Measurements from ENCODE around the gene NPFFR2. TPM values are rescaled to one million over a fixed set of nuclear protein-coding genes. Genes with fewer than 3 reads are reported as not detected.

NPFFR2 gene
- total and polyA plus RNA-seq, 2 of the 13 experiments (the other 11 are each of a cell fraction or from before 2014, with no cell fraction given): not detected

DNA sequence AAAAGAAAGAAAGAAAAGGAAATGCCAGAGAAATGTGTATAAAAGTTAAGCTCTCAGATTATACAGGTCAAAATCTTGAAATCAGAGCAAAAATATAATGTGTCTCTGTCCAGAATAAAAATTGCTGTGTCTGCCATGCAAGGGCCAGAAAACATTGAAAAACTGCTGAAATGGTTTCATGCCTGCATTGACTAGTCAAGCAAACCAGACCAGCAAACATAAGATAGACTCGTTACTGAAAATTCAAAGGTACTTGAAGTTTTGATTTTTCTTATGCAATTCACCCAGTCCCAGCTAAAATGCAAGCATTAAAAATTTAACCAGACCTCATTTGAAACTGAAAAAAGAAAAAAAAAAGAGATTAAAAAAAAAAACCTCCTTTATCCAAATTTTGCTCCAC, 37.2 kb upstream of the NPFFR2 start (continued):
- TF ChIP-seq, protein P1, sequence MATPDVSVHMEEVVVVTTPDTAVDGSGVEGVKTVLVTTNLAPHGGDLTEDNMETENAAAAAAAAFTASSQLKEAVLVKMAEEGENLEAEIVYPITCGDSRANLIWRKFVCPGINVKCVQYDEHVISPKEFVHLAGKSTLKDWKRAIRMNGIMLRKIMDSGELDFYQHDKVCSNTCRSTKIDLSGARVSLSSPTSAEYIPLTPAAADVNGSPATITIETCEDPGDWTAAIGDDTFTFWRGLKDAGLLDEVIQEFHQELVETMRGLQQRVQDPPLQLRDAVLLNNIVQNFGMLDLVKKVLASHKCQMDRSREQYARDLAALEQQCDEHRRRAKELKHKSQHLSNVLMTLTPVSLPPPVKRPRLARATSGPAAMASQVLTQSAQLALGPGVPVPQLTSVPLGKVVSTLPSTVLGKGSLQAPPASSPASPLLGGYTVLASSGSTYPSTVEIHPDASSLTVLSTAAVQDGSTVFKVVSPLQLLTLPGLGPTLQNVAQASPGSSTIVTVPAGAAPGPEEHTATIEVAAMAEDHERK (CRISPR knock-in tag; IDR thresholded peaks at IDR 0.05; ENCODE audit: low read depth): no peak
- TF ChIP-seq ZNF256 (CRISPR knock-in tag; conservative IDR thresholded peaks at IDR 0.05) (no peak), ZNF34 (CRISPR knock-in tag; IDR thresholded peaks at IDR 0.05; ENCODE audit: borderline replicate concordance) (no peak), ATM (IDR thresholded peaks at IDR 0.05; ENCODE audit: borderline replicate concordance) (no peak), CBX5 (CRISPR knock-in tag; IDR thresholded peaks at IDR 0.05; ENCODE audit: borderline replicate concordance) (no peak)

DNA sequence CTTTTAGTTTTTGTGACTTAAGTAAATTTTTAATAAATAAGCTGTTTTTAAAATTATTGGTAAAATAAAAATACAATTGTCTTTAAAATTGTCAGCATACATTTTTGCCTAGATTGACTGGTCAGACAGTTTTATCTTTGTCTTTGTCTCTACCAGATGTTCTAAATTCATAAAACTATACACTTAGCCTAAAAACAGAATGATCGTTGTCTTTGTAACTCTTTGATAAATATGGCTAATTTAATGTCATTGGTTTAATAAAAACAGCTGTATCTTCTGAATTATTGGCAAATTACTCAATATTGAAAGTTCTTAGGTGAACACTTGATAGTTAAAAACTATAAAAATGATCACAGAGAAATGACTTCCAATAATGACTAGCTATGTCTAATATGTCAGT, 36.5 kb upstream of the NPFFR2 start:
- no peaks in the 10 kb centered on the region for H3K36me3 ChIP-seq (replicated peaks in 1 of 2; ENCODE audit: control insufficient read depth in 1 of 2, insufficient read depth in 2 of 2, low read length in 2 of 2)
- no peak overlapping the region for H2AFZ ChIP-seq (ENCODE audit: low read length)
- intact Hi-C loops (cut with micrococcal nuclease; ENCODE audit: unreplicated experiment) (no loop called here), in situ Hi-C loops (cut with HindIII; ENCODE audit: extremely low pct_ligation_motif_present, low pct_unique_long_range_greater_than_20kb) (no loop called here)
- no peaks in the 10 kb centered on the region for H3K79me2 ChIP-seq (ENCODE audit: insufficient read depth, low read length)
- ATAC-seq (no peak), FAIRE-seq (no peak), DNase-seq (ENCODE audit: low spot score) (no peak)
- no peak overlapping the region for H3K4me3 ChIP-seq (replicated peaks in 1 of 3; ENCODE audit: insufficient read depth in 1 of 3, low read depth in 2 of 3, low read length in 3 of 3)
- H3K9me3 ChIP-seq (ENCODE audit: low read length): peaks cover 49% of the 10 kb centered on the region
- no peak overlapping the region for H3K27ac ChIP-seq (ENCODE audit: extremely low read length, insufficient read depth, low read length)
- CTCF ChIA-PET (ENCODE audit: low intra/inter-chr PET ratio, low total read pairs): no interaction called here
- H3K4me1 ChIP-seq (ENCODE audit: insufficient read depth, low read length): no peaks in the 10 kb centered on the region
- no peak overlapping the region for H3K9ac ChIP-seq (ENCODE audit: insufficient read depth, low read depth, low read length)
- no peaks in the 10 kb centered on the region for H3K27me3 ChIP-seq (ENCODE audit: control insufficient read depth in 1 of 2, insufficient read depth in 2 of 2, low read length in 2 of 2)
- BruUV-seq (replicated peaks): no TSS peak
- H4K20me1 ChIP-seq (ENCODE audit: insufficient read depth, low read length): no peaks in the 10 kb centered on the region
- no peak overlapping the region for H3K4me2 ChIP-seq (ENCODE audit: low read depth, low read length)
- POLR2A ChIA-PET: no interaction called here
- 0% methylated on average over 1 of the region's 1 CpG for WGBS (ENCODE audit: low lambda C conversion rate)
- no peak for TF ChIP-seq PITX1 (CRISPR knock-in tag; IDR thresholded peaks at IDR 0.05)
- TF ChIP-seq ZNF614 (CRISPR knock-in tag; IDR thresholded peaks at IDR 0.05; ENCODE audit: borderline replicate concordance): no peak
- TF ChIP-seq RBAK (CRISPR knock-in tag; IDR thresholded peaks at IDR 0.05): no peak
- no peak for TF ChIP-seq ZNF619 (CRISPR knock-in tag; IDR thresholded peaks at IDR 0.05)
- TF ChIP-seq, protein P2, sequence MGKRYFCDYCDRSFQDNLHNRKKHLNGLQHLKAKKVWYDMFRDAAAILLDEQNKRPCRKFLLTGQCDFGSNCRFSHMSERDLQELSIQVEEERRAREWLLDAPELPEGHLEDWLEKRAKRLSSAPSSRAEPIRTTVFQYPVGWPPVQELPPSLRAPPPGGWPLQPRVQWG (CRISPR knock-in tag; IDR thresholded peaks at IDR 0.05; ENCODE audit: borderline replicate concordance, low read depth): no peak
- TF ChIP-seq, protein P3, sequence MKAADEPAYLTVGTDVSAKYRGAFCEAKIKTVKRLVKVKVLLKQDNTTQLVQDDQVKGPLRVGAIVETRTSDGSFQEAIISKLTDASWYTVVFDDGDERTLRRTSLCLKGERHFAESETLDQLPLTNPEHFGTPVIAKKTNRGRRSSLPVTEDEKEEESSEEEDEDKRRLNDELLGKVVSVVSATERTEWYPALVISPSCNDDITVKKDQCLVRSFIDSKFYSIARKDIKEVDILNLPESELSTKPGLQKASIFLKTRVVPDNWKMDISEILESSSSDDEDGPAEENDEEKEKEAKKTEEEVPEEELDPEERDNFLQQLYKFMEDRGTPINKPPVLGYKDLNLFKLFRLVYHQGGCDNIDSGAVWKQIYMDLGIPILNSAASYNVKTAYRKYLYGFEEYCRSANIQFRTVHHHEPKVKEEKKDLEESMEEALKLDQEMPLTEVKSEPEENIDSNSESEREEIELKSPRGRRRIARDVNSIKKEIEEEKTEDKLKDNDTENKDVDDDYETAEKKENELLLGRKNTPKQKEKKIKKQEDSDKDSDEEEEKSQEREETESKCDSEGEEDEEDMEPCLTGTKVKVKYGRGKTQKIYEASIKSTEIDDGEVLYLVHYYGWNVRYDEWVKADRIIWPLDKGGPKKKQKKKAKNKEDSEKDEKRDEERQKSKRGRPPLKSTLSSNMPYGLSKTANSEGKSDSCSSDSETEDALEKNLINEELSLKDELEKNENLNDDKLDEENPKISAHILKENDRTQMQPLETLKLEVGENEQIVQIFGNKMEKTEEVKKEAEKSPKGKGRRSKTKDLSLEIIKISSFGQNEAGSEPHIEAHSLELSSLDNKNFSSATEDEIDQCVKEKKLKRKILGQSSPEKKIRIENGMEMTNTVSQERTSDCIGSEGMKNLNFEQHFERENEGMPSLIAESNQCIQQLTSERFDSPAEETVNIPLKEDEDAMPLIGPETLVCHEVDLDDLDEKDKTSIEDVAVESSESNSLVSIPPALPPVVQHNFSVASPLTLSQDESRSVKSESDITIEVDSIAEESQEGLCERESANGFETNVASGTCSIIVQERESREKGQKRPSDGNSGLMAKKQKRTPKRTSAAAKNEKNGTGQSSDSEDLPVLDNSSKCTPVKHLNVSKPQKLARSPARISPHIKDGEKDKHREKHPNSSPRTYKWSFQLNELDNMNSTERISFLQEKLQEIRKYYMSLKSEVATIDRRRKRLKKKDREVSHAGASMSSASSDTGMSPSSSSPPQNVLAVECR (CRISPR knock-in tag; IDR thresholded peaks at IDR 0.05; ENCODE audit: borderline replicate concordance): no peak
- no peak for TF ChIP-seq SMARCE1 (IDR thresholded peaks at IDR 0.05; ENCODE audit: borderline replicate concordance)
- TF ChIP-seq, protein P4, sequence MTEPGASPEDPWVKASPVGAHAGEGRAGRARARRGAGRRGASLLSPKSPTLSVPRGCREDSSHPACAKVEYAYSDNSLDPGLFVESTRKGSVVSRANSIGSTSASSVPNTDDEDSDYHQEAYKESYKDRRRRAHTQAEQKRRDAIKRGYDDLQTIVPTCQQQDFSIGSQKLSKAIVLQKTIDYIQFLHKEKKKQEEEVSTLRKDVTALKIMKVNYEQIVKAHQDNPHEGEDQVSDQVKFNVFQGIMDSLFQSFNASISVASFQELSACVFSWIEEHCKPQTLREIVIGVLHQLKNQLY (CRISPR knock-in tag; IDR thresholded peaks at IDR 0.05): no peak
- no peak for TF ChIP-seq ZBTB1 (CRISPR knock-in tag; IDR thresholded peaks at IDR 0.05; ENCODE audit: borderline replicate concordance)
- TF ChIP-seq, protein P5, sequence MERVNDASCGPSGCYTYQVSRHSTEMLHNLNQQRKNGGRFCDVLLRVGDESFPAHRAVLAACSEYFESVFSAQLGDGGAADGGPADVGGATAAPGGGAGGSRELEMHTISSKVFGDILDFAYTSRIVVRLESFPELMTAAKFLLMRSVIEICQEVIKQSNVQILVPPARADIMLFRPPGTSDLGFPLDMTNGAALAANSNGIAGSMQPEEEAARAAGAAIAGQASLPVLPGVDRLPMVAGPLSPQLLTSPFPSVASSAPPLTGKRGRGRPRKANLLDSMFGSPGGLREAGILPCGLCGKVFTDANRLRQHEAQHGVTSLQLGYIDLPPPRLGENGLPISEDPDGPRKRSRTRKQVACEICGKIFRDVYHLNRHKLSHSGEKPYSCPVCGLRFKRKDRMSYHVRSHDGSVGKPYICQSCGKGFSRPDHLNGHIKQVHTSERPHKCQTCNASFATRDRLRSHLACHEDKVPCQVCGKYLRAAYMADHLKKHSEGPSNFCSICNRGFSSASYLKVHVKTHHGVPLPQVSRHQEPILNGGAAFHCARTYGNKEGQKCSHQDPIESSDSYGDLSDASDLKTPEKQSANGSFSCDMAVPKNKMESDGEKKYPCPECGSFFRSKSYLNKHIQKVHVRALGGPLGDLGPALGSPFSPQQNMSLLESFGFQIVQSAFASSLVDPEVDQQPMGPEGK (CRISPR knock-in tag; IDR thresholded peaks at IDR 0.05): no peak
